H1 (cell line): ENCODE data around the gene TMIGD2. TPM values are rescaled to one million over a fixed set of nuclear protein-coding genes. Genes with fewer than 3 reads are reported as not detected.

Experiments
- CTCF ChIA-PET: fragments of 300-600 bp; sonication (Branson Sonifier 250); formaldehyde crosslinking; loops from one replicate; lab custom pipeline; 2021; ENCODE audit not compliant: partially characterized antibody; lab: Charles Lee
- POLR2A ChIA-PET: fragments of 300-600 bp; sonication (Branson Sonifier 250); formaldehyde crosslinking; loops from one replicate; lab custom pipeline; 2021; ENCODE audit warnings: inconsistent platforms; ENCODE audit not compliant: partially characterized antibody; lab: Charles Lee
- DNase-seq, 2 experiments: peaks; one replicate each; pipeline versions ENCODE4 v3.0.0 to v3.0.0-alpha.2; 2010 to 2022; ENCODE audit warnings: low spot score in 2 of 2, low read depth in 1 of 2, mixed read lengths in 1 of 2
- FAIRE-seq: peaks from 2 replicates; lab custom pipeline; 2011; peaks lifted over from hg19 to GRCh38; lab: Jason Lieb, UNC
- H2AFZ ChIP-seq: 2 replicates; pipeline ENCODE4 v1.8.1; 2012; ENCODE audit warnings: low read length, inconsistent platforms
- H2AK5ac ChIP-seq: 2 replicates; pipeline ENCODE4 v1.6.1; 2013; ENCODE audit warnings: low read depth, low read length
- H2BK120ac ChIP-seq: replicated peaks from 2 replicates; pipeline ENCODE3; 2013; ENCODE audit warnings: low read depth, low read length, inconsistent platforms
- H2BK12ac ChIP-seq: 2 replicates; pipeline ENCODE4 v1.6.1; 2013; ENCODE audit warnings: low read depth, low read length
- H2BK15ac ChIP-seq: 2 replicates; pipeline ENCODE4 v1.6.1; 2013; ENCODE audit warnings: low read length
- H2BK20ac ChIP-seq: 2 replicates; pipeline ENCODE4 v1.6.1; 2013; ENCODE audit warnings: low read length
- H2BK5ac ChIP-seq: 2 replicates; pipeline ENCODE4 v1.6.1; 2013; ENCODE audit warnings: low read depth, low read length
- H3K14ac ChIP-seq: 2 replicates; pipeline ENCODE4 v1.6.1; 2013; ENCODE audit warnings: inconsistent platforms; ENCODE audit not compliant: insufficient read length
- H3K18ac ChIP-seq: 2 replicates; pipeline ENCODE4 v1.6.1; 2013; ENCODE audit warnings: low read length; ENCODE audit errors: extremely low read depth
- H3K23ac ChIP-seq: 2 replicates; pipeline ENCODE4 v1.6.1; 2013; ENCODE audit warnings: inconsistent platforms; ENCODE audit not compliant: insufficient read length
- H3K23me2 ChIP-seq: 2 replicates; pipeline ENCODE4 v1.6.1; 2013; ENCODE audit warnings: low read depth, low read length
- H3K27ac ChIP-seq: 2 replicates; pipeline ENCODE4 v1.6.1; 2011; ENCODE audit warnings: low read depth, low read length, inconsistent platforms
- H3K27me3 ChIP-seq, 4 experiments: replicated peaks in 1 of 4; 1 replicate in 1 of 4; 2 replicates in 3 of 4; pipeline versions ENCODE4 v1.6.1 to v1.8.1; 2011 to 2013; ENCODE audit warnings: low read length in 3 of 4, mild to moderate bottlenecking in 3 of 4, inconsistent platforms in 2 of 4, mixed read lengths in 2 of 4, moderate library complexity in 1 of 4; ENCODE audit not compliant: control insufficient read depth in 3 of 4, insufficient read depth in 3 of 4; ENCODE audit errors: extremely low read depth in 1 of 4
- H3K36me3 ChIP-seq, 4 experiments: 2 replicates each; pipeline versions ENCODE4 v1.6.1 to v1.8.1; 2011 to 2013; ENCODE audit warnings: mild to moderate bottlenecking in 4 of 4, low read length in 3 of 4, moderate library complexity in 2 of 4, control low read depth in 1 of 4, inconsistent platforms in 1 of 4; ENCODE audit not compliant: insufficient read depth in 4 of 4, control insufficient read depth in 2 of 4
- H3K4ac ChIP-seq: replicated peaks from 2 replicates; pipeline ENCODE3; 2013; ENCODE audit warnings: low read length, low read depth, mixed read lengths, inconsistent platforms; ENCODE audit not compliant: insufficient read length
- H3K4me1 ChIP-seq, 4 experiments: replicated peaks in 1 of 4; 1 replicate in 1 of 4; 2 replicates in 3 of 4; pipeline versions ENCODE4 v1.6.1 to v1.8.1; 2011 to 2013; ENCODE audit warnings: low read length in 3 of 4, inconsistent platforms in 2 of 4, mixed read lengths in 1 of 4; ENCODE audit not compliant: insufficient read depth in 4 of 4, control insufficient read depth in 3 of 4
- H3K4me2 ChIP-seq, 2 experiments: 2 replicates each; pipeline versions ENCODE4 v1.6.1 to v1.8.1; 2011 to 2013; ENCODE audit warnings: low read depth in 2 of 2, low read length in 2 of 2, control low read depth in 1 of 2, inconsistent platforms in 1 of 2, mild to moderate bottlenecking in 1 of 2; ENCODE audit not compliant: insufficient read depth in 1 of 2
- H3K4me3 ChIP-seq, 4 experiments: fragments of 200-600, 300-600 bp in 1 of 4; sonication (generic), shearing (Covaris generic), sonication (Bioruptor Twin) in 1 of 4; 2 replicates each; pipeline versions ENCODE4 v1.5.1 to v1.8.1; 2011 to 2016; ENCODE audit warnings: low read length in 4 of 4, low read depth in 3 of 4, control low read depth in 2 of 4, inconsistent platforms in 2 of 4, mild to moderate bottlenecking in 2 of 4, mixed read lengths in 1 of 4, moderate library complexity in 1 of 4; ENCODE audit not compliant: insufficient read depth in 2 of 4; ENCODE audit errors: extremely low read depth in 1 of 4
- H3K56ac ChIP-seq: replicated peaks from 2 replicates; pipeline ENCODE3; 2013; ENCODE audit warnings: low read depth, mild to moderate bottlenecking, mixed read lengths, low read length, inconsistent platforms; ENCODE audit not compliant: insufficient read length
- H3K79me1 ChIP-seq: 2 replicates; pipeline ENCODE4 v1.6.1; 2013; ENCODE audit warnings: low read depth, low read length, control low read depth
- H3K79me2 ChIP-seq, 2 experiments: 2 replicates each; pipeline versions ENCODE4 v1.6.1 to v1.8.1; 2012 to 2013; ENCODE audit warnings: low read length in 2 of 2, mild to moderate bottlenecking in 2 of 2, inconsistent platforms in 1 of 2; ENCODE audit not compliant: insufficient read depth in 2 of 2, control insufficient read depth in 1 of 2
- H3K9ac ChIP-seq, 4 experiments: replicated peaks in 1 of 4; 1 replicate in 1 of 4; 2 replicates in 3 of 4; pipeline versions ENCODE4 v1.6.1 to v1.8.1; 2011 to 2013; ENCODE audit warnings: low read depth in 3 of 4, low read length in 3 of 4, control low read depth in 2 of 4, mild to moderate bottlenecking in 2 of 4, moderate library complexity in 2 of 4, inconsistent platforms in 1 of 4; ENCODE audit errors: extremely low read depth in 1 of 4
- H3K9me3 ChIP-seq, 2 experiments: 2 replicates each; pipeline versions ENCODE4 v1.6.1 to v1.8.1; 2012 to 2013; ENCODE audit warnings: mild to moderate bottlenecking in 2 of 2, moderate library complexity in 2 of 2, control low read depth in 1 of 2, inconsistent platforms in 1 of 2, low read depth in 1 of 2, low read length in 1 of 2, mixed read lengths in 1 of 2; ENCODE audit not compliant: insufficient read depth in 2 of 2
- H4K20me1 ChIP-seq, 2 experiments: replicated peaks in 1 of 2; 2 replicates each; pipeline versions ENCODE3 to v1.8.1; 2011 to 2013; ENCODE audit warnings: inconsistent platforms in 2 of 2, low read length in 2 of 2, mild to moderate bottlenecking in 1 of 2; ENCODE audit not compliant: insufficient read depth in 2 of 2, control insufficient read depth in 1 of 2
- H4K5ac ChIP-seq: 2 replicates; pipeline ENCODE4 v1.6.1; 2013; ENCODE audit warnings: low read length, low read depth, mixed read lengths, inconsistent platforms; ENCODE audit not compliant: insufficient read length
- H4K8ac ChIP-seq: 2 replicates; pipeline ENCODE4 v1.8.0; 2013; ENCODE audit warnings: mild to moderate bottlenecking, moderate library complexity, low read length, inconsistent platforms; ENCODE audit not compliant: insufficient read depth; ENCODE audit errors: extremely low read depth
- H4K91ac ChIP-seq: replicated peaks from 2 replicates; pipeline ENCODE3; 2013; ENCODE audit warnings: low read length, mixed read lengths, inconsistent platforms; ENCODE audit not compliant: insufficient read length
- CREB1 ChIP-seq: IDR thresholded peaks from 2 replicates; pipeline ENCODE4 v1.6.1; 2012; ENCODE audit warnings: inconsistent platforms
- CTCF ChIP-seq, 3 experiments: IDR thresholded peaks; 1 replicate in 2 of 3; 2 replicates in 1 of 3; pipeline versions ENCODE4 v1.5.1 to v1.6.1; 2011; ENCODE audit warnings: low read length in 3 of 3, mild to moderate bottlenecking in 3 of 3, inconsistent platforms in 2 of 3, low read depth in 1 of 3, moderate library complexity in 1 of 3; ENCODE audit not compliant: insufficient read depth in 1 of 3; ENCODE audit errors: control extremely low read depth in 1 of 3
- HDAC2 ChIP-seq, 2 experiments: fragments of 300-600 bp in 1 of 2; sonication (generic) in 1 of 2; IDR thresholded peaks; 2 replicates each; pipeline ENCODE4 v1.6.1; 2011 to 2012; ENCODE audit warnings: low read depth in 2 of 2, low read length in 2 of 2, mild to moderate bottlenecking in 2 of 2, moderate library complexity in 2 of 2, borderline replicate concordance in 1 of 2, inconsistent platforms in 1 of 2
- KDM1A ChIP-seq: fragments of 200-600, 300-600 bp; sonication (generic); IDR thresholded peaks from 2 replicates; pipeline ENCODE4 v1.7.1; 2016; ENCODE audit warnings: mild to moderate bottlenecking, low read length, borderline replicate concordance
- RAD21 ChIP-seq, 2 experiments: IDR thresholded peaks in 1 of 2; conservative IDR thresholded peaks in 1 of 2; 2 replicates each; pipeline ENCODE4 v1.6.1; 2011; ENCODE audit warnings: low read depth in 2 of 2, low read length in 2 of 2, improper control_type of control experiment in 1 of 2, inconsistent platforms in 1 of 2, mild to moderate bottlenecking in 1 of 2, moderate library complexity in 1 of 2
- WGBS, 2 experiments: shearing (Covaris generic) in 1 of 2; methylation state at CpG; one replicate each; pipeline versions ENCODE4 v1.1.6 to v1.1.7; 2013 to 2015; ENCODE audit warnings: low lambda C conversion rate in 2 of 2, mixed read lengths in 2 of 2, inconsistent platforms in 1 of 2, low coverage in 1 of 2, missing lambda C conversion rate in 1 of 2; ENCODE audit not compliant: insufficient replicate concordance in 2 of 2, insufficient coverage in 1 of 2, insufficient read length in 1 of 2; ENCODE audit errors: extremely low coverage in 1 of 2, missing lambda C conversion rate in 1 of 2; 5-methylcytosine and 5-hydroxymethylcytosine counted together
- polyA plus RNA-seq, 7 experiments: library from polyadenylated mRNA; depleted of rRNA in 3 of 7; stranded (reverse) in 5 of 7; unstranded in 2 of 7; fragments of >200 nt in 5 of 7; fragments of 200-250 nt in 2 of 7; gene quantifications; 1 replicate in 5 of 7; 2 replicates in 1 of 7; 4 replicates in 1 of 7; pipeline versions ENCODE4 v1.2.1 to v1.2.3, GENCODE V29; 2011 to 2013; ENCODE audit warnings: missing spikeins in 2 of 7, mixed read lengths in 2 of 7
- total RNA-seq: library from RNA; stranded (reverse); fragmentation: NEBNext Ultra II Directional; extraction: Animal tissue kit (Norgen Biotek cat#: 25700); gene quantifications from 2 replicates; pipeline ENCODE4 v1.2.1, GENCODE V29; 2021

TMIGD2 gene
- total and polyA plus RNA-seq, 2 of the 8 experiments (the other 6 are each of a cell fraction or from before 2014, with no cell fraction given): 0.39 to 0.41 TPM

- Histone ChIP-seq H3K9me3 (no peaks in the 10 kb centered on the region), H2BK120ac (no peak overlapping the region), H4K20me1 (peaks cover 1 to 2% of the 10 kb centered on the region in 2 experiments), H2AK5ac (no peak overlapping the region), H4K5ac (no peak overlapping the region), H3K79me1 (no peaks in the 10 kb centered on the region), H3K56ac (no peak overlapping the region), H3K36me3 (peaks cover 2 to 8% (median 5%) of the 10 kb centered on the region in 4 experiments; a peak in 4 of 8 replicates), H3K4me3 (no peak overlapping the region), H2BK5ac (no peak overlapping the region), H4K8ac (no peak overlapping the region), H2BK15ac (peak overlapping the region; percentile 72; the same call in 1 of the 2 replicates), H3K18ac (no peak overlapping the region), H3K4ac (no peak overlapping the region), H4K91ac (no peak overlapping the region), H3K23ac (no peak overlapping the region), H2BK12ac (no peak overlapping the region), H3K4me1 (no peaks in the 10 kb centered on the region; a peak in 1 of 7 replicates), H3K14ac (no peak overlapping the region), H3K9ac (no peak overlapping the region), H3K27ac (no peak overlapping the region), H3K4me2 (no peak overlapping the region), H3K23me2 (no peaks in the 10 kb centered on the region), H2BK20ac (no peak overlapping the region), H2AFZ (no peak overlapping the region), H3K79me2 (no peaks in the 10 kb centered on the region), H3K27me3 (no peaks in the 10 kb centered on the region)
- peak; percentile 61 to 90 for DNase-seq
- FAIRE-seq: peak; percentile 81
- CTCF ChIA-PET: interaction anchor here (0.6 to 14.6 kb wide), 60 partner anchors 9 to 389 kb away, joined by 3 to 311 read pairs (median 5); partner anchors contain the start of genes CHAF1A, HDGFL2, MPND and STAP2
- 55% methylated on average over 17 of the region's 21 CpGs; no CpG with 5 or more reads in 1 of the 2 experiments for WGBS, 2 experiments
- POLR2A ChIA-PET: interaction anchor here (0.5 to 5.4 kb wide), 16 partner anchors 11 to 326 kb away, joined by 3 to 36 read pairs (median 4); partner anchors contain the start of genes CHAF1A, MPND, SHD and YJU2
- TF ChIP-seq RAD21 (IDR thresholded peaks at IDR 0.05 in 1 of 2, conservative IDR thresholded peaks at IDR 0.05 in 1 of 2; ENCODE audit: low read depth in 2 of 2, low read length in 2 of 2): peak; percentile 87 to 88
- TF ChIP-seq CREB1: no peak
- peak; percentile 92 to 94 (median 94) for TF ChIP-seq CTCF (IDR thresholded peaks at IDR 0.05; ENCODE audit: control extremely low read depth in 1 of 3, insufficient read depth in 1 of 3, low read depth in 1 of 3, low read length in 3 of 3)
- TF ChIP-seq HDAC2 (IDR thresholded peaks at IDR 0.05; ENCODE audit: borderline replicate concordance in 1 of 2, low read depth in 2 of 2, low read length in 2 of 2): 0 out of 4 replicates have a peak, but pooled peaks of 1 of the 2 experiments have one; percentile 44
- peak; percentile 87 for TF ChIP-seq KDM1A
These were observed 34.9 kb downstream of the TMIGD2 start for GRCh38 chr19:4267101-4267900.
